Activated naive CD4-positive, alpha-beta T cell treated with anti-CD3 and anti-CD28 coated beads for 36 hours (primary cell): ENCODE data around the gene HECTD2. TPM values are rescaled to one million over a fixed set of nuclear protein-coding genes. Genes with fewer than 3 reads are reported as not detected.
"Not testable (repeated sequence)": the region's sequence is repeated elsewhere in the genome, so short reads cannot be mapped to it uniquely, and the experiment has no call there.

Experiments
- CTCF ChIA-PET: fragments of 350-600 bp; sonication (Branson Sonifier 250); formaldehyde crosslinking; loops from one replicate; lab custom pipeline; 2021; ENCODE audit warnings: antibody characterized with exemption; lab: Charles Lee
- DNase-seq: peaks from one replicate; pipeline ENCODE4 v3.0.0-alpha.2; 2020
- H3K27ac Mint-ChIP-seq: one replicate; pipeline ENCODE4 v1.8.0; 2021; ENCODE audit warnings: mild to moderate bottlenecking, mixed read lengths
- H3K27me3 Mint-ChIP-seq: one replicate; pipeline ENCODE4 v1.8.0; 2021; ENCODE audit warnings: low read depth, mixed read lengths
- H3K36me3 Mint-ChIP-seq: one replicate; pipeline ENCODE4 v1.8.0; 2021; ENCODE audit warnings: low read depth, mixed read lengths
- H3K4me1 Mint-ChIP-seq: one replicate; pipeline ENCODE4 v1.8.0; 2021; ENCODE audit warnings: low read depth, mixed read lengths
- H3K4me3 Mint-ChIP-seq: one replicate; pipeline ENCODE4 v1.8.0; 2021; ENCODE audit warnings: mild to moderate bottlenecking, moderate library complexity, mixed read lengths
- H3K9me3 Mint-ChIP-seq: one replicate; pipeline ENCODE4 v1.8.0; 2021; ENCODE audit warnings: mixed read lengths
- intact Hi-C: fragments of 100-400 bp; cut with micrococcal nuclease; formaldehyde crosslinking; loops from one replicate; pipeline ENCODE4 v1.15.1; 2023
- total RNA-seq, 2 experiments: library from RNA; stranded (reverse); gene quantifications; one replicate each; pipeline ENCODE4 v1.2.3, GENCODE V29; 2021

The HECTD2 gene, protein sequence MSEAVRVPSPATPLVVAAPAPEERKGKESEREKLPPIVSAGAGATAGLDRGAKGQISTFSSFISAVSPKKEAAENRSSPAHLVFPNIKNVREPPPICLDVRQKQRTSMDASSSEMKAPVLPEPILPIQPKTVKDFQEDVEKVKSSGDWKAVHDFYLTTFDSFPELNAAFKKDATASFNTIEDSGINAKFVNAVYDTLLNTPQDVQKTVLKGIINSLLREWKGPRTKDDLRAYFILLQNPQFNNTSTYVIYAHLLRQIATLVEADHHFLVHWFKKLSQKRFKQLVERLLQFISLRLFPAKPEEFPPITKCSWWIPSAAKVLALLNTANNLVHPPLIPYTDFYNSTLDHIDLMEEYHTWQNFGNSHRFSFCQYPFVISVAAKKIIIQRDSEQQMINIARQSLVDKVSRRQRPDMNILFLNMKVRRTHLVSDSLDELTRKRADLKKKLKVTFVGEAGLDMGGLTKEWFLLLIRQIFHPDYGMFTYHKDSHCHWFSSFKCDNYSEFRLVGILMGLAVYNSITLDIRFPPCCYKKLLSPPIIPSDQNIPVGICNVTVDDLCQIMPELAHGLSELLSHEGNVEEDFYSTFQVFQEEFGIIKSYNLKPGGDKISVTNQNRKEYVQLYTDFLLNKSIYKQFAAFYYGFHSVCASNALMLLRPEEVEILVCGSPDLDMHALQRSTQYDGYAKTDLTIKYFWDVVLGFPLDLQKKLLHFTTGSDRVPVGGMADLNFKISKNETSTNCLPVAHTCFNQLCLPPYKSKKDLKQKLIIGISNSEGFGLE
- total RNA-seq: 1 to 10 TPM; 2.3 to 3.1 TPM

DNA sequence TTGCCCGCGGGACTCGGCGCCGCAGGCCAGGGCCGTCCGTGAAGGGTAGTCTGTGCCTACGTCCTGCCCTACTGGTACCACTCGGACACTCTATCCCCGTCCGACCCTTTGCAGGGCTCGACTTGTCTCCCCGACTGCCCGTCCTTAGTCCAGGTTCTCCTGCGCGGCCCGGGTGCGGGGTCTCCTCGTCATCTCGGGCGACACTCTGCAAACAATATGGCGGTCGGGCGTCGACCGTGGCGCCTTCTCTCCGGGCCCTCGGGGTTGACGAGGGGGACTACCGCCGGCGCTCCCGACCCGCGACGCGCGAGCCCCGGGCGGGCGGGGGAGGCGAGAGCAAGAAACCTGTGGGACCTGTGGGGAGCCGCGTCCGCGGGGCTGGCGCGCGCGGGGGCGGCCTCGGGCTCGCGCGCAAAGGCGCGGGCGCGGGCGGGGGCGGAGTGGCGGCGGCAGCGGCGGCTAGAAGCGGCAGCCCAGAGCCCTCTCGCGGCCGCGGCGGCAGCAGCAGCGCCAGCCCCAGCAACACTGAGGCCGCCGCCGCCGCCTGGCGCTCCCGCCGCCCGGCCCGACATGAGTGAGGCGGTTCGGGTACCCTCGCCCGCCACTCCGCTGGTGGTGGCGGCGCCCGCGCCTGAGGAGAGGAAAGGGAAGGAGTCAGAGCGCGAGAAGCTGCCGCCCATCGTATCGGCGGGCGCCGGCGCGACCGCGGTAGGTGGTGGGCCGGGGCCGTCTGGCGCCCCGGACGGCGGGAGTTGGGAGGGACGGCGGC is at the start of gene HECTD2:
Gene HECTD2, plus strand, starts transcription at position 476 of the 769 bp plus-strand sequence. Its CDS starts 95 bp downstream, at position 571.
- H3K27me3 Mint-ChIP-seq: peaks cover 12% of the 10 kb centered on the region
- CTCF ChIA-PET: interaction anchor here (1.4 to 1.6 kb wide), 2 partner anchors 19 to 112 kb away, joined by 4 to 10 read pairs; no protein-coding TSS in a partner anchor
- no peaks in the 10 kb centered on the region for H3K9me3 Mint-ChIP-seq
- DNase-seq: peak; percentile 77
- intact Hi-C loops: loop anchor here (1.0 to 5.0 kb wide), 12 partner anchors 21 to 1182 kb away; partner anchors contain the start of genes KIF11, PCGF5 and TNKS2
- H3K36me3 Mint-ChIP-seq: peaks cover 2% of the 10 kb centered on the region
- peaks cover 15% of the 10 kb centered on the region for H3K4me1 Mint-ChIP-seq
- H3K4me3 Mint-ChIP-seq: peak within 1 kb of the TSS; percentile 83
- peak within 1 kb of the TSS; percentile 88 for H3K27ac Mint-ChIP-seq

DNA sequence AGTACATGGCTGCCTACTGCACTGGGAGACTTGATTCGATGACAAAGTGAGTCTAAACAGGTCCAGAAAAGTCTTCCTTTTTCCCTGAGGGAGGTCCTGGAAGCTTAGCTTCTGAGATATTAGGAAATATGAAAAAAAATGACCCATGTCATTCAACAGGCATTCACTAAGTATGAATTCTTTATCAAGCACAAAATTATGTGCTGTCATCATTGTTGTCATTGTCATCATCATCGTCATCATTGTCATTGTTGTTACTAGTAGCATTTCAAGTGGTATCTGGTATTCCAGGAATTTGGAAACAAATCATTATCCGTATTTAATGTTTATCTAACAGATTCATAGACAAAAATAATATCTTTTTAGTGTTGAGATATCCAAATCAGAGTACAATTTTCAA is 49.7 kb upstream of the HECTD2 start:
- CTCF ChIA-PET: no interaction called here
- Mint-ChIP-seq H3K36me3 (no peaks in the 10 kb centered on the region), H3K4me3 (no peak overlapping the region), H3K27ac (no peak overlapping the region), H3K9me3 (no peaks in the 10 kb centered on the region), H3K4me1 (no peaks in the 10 kb centered on the region), H3K27me3 (peaks cover 54% of the 10 kb centered on the region)
- intact Hi-C loops: no loop called here
- DNase-seq: no peak

DNA sequence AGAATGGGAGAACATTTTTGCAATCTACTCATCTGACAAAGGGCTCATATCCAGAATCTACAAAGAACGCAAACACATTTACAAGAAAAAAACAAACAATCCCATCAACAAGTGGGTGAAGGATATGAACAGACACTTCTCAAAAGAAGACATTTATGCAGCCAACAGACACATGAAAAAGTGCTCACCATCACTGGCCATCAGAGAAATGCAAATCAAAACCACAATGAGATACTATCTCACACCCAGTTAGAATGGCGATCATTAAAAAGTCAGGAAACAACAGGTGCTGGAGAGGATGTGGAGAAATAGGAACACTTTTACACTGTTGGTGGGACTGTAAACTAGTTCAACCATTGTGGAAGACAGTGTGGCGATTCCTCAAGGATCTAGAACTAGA is 44.6 kb upstream of the HECTD2 start:
- peaks cover 42% of the 10 kb centered on the region for H3K27me3 Mint-ChIP-seq
- H3K4me1 Mint-ChIP-seq: peaks cover 11% of the 10 kb centered on the region
- DNase-seq, H3K4me3 Mint-ChIP-seq, H3K27ac Mint-ChIP-seq, H3K9me3 Mint-ChIP-seq, CTCF ChIA-PET, H3K36me3 Mint-ChIP-seq: not testable (repeated sequence)
- intact Hi-C loops: loop anchor here (5.0 kb wide), 1 partner anchor 453 kb away; no protein-coding TSS in a partner anchor

DNA sequence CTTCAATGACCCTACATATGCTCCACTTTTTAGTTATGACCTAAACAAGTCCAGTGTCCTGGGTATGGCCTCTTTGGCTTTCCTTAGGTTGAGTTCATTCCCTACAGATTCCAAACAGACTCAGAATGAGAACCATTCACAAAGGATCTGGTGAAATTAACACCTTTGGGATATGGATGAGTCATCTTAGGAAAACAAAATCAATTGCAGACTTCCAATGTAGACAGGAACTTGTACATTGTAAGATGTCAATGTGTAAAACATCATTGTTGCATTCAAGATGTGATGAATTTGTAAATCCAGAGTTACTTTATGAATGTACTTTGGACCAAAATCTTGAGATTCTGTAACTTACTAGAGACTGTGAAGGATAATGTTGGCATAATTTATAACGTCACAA is 43.4 kb upstream of the HECTD2 start:
- peaks cover 37% of the 10 kb centered on the region for H3K27me3 Mint-ChIP-seq
- H3K9me3 Mint-ChIP-seq: no peaks in the 10 kb centered on the region

DNA sequence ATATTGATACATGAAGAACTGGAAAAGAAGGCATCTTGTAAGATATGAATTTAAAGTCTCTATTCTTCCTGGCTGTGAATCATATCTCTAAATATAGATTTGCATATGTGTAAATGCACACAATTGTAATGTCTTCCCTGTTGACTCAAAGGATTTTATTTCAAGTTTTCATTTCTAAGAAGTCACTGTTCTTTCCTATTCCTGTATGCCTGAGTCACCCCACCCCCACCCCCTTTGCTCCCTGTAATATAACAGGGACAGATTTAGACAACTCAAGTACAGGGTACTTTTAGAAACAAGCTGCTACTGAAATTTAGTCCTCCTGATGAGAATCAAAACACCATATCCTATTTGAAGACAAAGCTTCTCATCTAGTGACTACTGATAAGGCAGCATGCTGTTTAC is 43.0 kb upstream of the HECTD2 start:
- peaks cover 11% of the 10 kb centered on the region for H3K4me1 Mint-ChIP-seq
- no peak overlapping the region for H3K27ac Mint-ChIP-seq
- DNase-seq: peak; percentile 30
- no peaks in the 10 kb centered on the region for H3K36me3 Mint-ChIP-seq
- no peaks in the 10 kb centered on the region for H3K9me3 Mint-ChIP-seq
- peaks cover 34% of the 10 kb centered on the region for H3K27me3 Mint-ChIP-seq
- H3K4me3 Mint-ChIP-seq: no peak overlapping the region
- CTCF ChIA-PET: no interaction called here
- intact Hi-C loops: loop anchor here (1.0 to 5.0 kb wide), 3 partner anchors 54 to 455 kb away; no protein-coding TSS in a partner anchor

More for the DNA sequence above, 43.4 kb upstream of the HECTD2 start:
- H3K27ac Mint-ChIP-seq: peak overlapping the region; percentile 56
- intact Hi-C loops: loop anchor here (1.0 to 5.0 kb wide), 3 partner anchors 53 to 454 kb away; no protein-coding TSS in a partner anchor
- CTCF ChIA-PET: no interaction called here
- peaks cover 11% of the 10 kb centered on the region for H3K4me1 Mint-ChIP-seq
- no peak overlapping the region for H3K4me3 Mint-ChIP-seq
- DNase-seq: no peak
- H3K36me3 Mint-ChIP-seq: no peaks in the 10 kb centered on the region

DNA sequence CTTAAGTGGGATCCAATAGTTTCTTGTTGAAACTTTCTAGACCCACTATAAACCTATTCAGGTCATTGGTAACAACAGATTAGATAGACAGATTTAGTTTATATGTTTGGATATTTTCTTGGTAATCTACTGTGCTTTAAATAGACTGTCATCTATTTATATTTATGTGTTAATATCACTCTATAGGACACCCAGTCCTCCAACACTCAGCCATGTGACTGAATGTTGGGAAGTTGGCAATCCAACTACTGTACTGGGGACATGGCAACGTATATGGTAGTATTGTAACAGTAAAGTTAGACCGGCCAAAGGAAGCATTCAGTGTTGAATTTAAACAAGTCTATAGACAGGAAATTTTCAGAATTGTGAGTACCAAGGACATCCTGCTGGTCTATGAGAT is 42.6 kb upstream of the HECTD2 start:
- intact Hi-C loops: loop anchor here (1.0 to 5.0 kb wide), 3 partner anchors 54 to 455 kb away; no protein-coding TSS in a partner anchor
- Mint-ChIP-seq H3K4me3 (no peak overlapping the region), H3K27me3 (peaks cover 31% of the 10 kb centered on the region), H3K9me3 (no peaks in the 10 kb centered on the region), H3K36me3 (no peaks in the 10 kb centered on the region), H3K4me1 (peaks cover 11% of the 10 kb centered on the region), H3K27ac (peak overlapping the region; percentile 2)
- DNase-seq: no peak
- CTCF ChIA-PET: interaction anchor here (1.0 kb wide), 1 partner anchor 12 kb away, joined by 4 read pairs; no protein-coding TSS in a partner anchor

DNA sequence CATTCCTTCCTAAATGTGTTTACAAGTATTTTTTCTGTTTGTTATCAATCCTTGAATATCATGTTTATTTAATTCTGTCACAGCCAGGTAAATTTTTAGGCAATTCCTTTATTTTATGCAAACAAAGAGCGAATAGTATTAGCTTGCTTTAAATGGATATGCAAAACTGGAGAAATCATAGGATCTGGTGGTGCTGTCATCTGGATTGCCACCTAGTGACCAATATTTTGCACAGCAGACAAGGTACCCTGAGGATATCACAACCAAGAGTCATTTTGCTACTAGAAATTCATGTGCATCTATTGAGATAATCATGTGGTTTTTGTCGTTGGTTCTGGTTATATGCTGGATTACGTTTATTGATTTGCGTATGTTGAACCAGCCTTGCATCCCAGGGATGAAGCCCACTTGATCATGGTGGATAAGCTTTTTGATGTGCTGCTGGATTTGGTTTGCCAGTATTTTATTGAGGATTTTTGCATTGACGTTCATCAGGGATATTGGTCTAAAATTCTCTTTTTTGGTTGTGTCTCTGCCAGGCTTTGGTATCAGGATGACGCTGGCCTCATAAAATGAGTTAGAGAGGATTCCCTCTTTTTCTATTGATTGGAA is 40.1 kb upstream of the HECTD2 start:
- H3K27ac Mint-ChIP-seq, H3K36me3 Mint-ChIP-seq, H3K4me3 Mint-ChIP-seq: not testable (repeated sequence)
- CTCF ChIA-PET: interaction anchor here (0.9 to 1.4 kb wide), 2 partner anchors 71 to 72 kb away, joined by 3 to 5 read pairs; no protein-coding TSS in a partner anchor
- H3K9me3 Mint-ChIP-seq: peaks cover 17% of the 10 kb centered on the region
- peak; percentile 16 for DNase-seq
- intact Hi-C loops: loop anchor here (1.0 to 5.0 kb wide), 2 partner anchors 72 to 458 kb away; no protein-coding TSS in a partner anchor
- peaks cover 11% of the 10 kb centered on the region for H3K4me1 Mint-ChIP-seq
- peaks cover 14% of the 10 kb centered on the region for H3K27me3 Mint-ChIP-seq

DNA sequence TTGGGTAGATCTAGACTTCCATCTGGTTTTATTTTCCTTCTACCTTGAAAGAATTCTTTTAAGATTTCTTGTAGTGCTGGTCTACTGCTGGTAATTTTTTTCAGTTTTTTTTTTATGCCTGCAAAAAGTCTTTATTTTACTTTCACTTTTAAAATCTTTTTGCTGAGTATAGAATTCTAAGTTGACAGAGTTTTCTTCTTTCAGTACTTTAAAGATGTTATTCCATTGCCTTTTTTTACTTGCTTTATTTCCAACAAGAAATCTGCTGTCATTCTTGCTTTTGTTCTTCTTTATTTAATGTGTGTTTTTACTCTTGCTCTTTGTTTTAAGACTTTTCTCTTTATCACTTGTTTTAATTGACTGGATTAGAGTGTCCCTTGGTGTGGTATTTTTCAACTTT is 36.1 kb upstream of the HECTD2 start:
- no peak overlapping the region for H3K27ac Mint-ChIP-seq
- H3K36me3 Mint-ChIP-seq: peaks cover 5% of the 10 kb centered on the region
- H3K4me3 Mint-ChIP-seq: no peak overlapping the region
- peaks cover 12% of the 10 kb centered on the region for H3K27me3 Mint-ChIP-seq
- H3K4me1 Mint-ChIP-seq: peaks cover 11% of the 10 kb centered on the region
- DNase-seq: no peak
- CTCF ChIA-PET: interaction anchor here (1.2 kb wide), 1 partner anchor 75 kb away, joined by 4 read pairs; no protein-coding TSS in a partner anchor
- intact Hi-C loops: no loop called here
- H3K9me3 Mint-ChIP-seq: peaks cover 25% of the 10 kb centered on the region

DNA sequence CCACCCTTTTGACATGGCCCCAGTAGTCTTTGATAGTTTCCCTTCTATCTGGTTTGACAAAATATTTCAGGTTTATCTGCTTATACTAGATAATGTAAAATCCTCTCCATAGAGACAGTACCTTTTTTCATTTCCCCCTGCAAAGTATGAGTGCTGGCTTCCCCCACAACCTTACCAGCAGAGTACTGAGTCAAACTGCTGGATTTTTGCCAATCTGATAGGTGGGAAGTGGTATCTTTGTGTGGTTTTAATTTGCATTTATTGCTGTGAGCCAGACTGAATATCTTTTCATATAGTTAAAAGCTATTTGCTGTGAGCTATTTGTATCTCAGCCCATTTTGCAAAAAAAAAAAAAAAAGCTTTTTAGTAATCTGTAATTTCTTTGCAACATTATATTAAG is 32.1 kb upstream of the HECTD2 start:
- CTCF ChIA-PET: interaction anchor here (0.7 to 1.8 kb wide), 4 partner anchors 9 to 250 kb away, joined by 4 to 7 read pairs (median 4); no protein-coding TSS in a partner anchor
- intact Hi-C loops: no loop called here
- DNase-seq: peak; percentile 26
- Mint-ChIP-seq H3K4me1 (peaks cover 20% of the 10 kb centered on the region), H3K9me3 (peaks cover 23% of the 10 kb centered on the region), H3K36me3 (peaks cover 5% of the 10 kb centered on the region), H3K27me3 (peaks cover 15% of the 10 kb centered on the region), H3K4me3 (no peak overlapping the region), H3K27ac (no peak overlapping the region)

DNA sequence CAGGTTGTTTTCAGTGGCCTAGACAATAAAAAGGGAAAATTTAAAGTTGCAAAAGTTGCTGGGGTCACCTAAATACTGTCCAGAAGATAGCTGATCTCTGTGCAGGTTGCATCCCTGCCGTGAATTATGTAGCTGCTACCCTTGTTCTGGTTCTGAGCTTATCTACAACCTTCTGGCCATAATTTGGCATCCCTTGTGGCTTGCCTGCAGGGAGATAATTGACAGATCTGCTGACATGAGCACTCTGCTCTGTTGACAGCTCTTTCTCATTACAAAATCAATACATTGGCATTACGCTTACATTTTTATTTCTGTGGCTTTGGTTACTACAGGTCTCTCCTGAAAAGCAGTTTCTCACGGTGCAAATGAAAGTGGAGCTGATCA is 29.3 kb upstream of the HECTD2 start:
- Mint-ChIP-seq H3K4me1 (peaks cover 20% of the 10 kb centered on the region), H3K27me3 (peaks cover 22% of the 10 kb centered on the region), H3K9me3 (peaks cover 5% of the 10 kb centered on the region), H3K27ac (no peak overlapping the region), H3K36me3 (peaks cover 2% of the 10 kb centered on the region), H3K4me3 (no peak overlapping the region)
- DNase-seq: no peak
- CTCF ChIA-PET: interaction anchor here (1.7 kb wide), 1 partner anchor 10 kb away, joined by 4 read pairs; no protein-coding TSS in a partner anchor
- intact Hi-C loops: no loop called here

DNA sequence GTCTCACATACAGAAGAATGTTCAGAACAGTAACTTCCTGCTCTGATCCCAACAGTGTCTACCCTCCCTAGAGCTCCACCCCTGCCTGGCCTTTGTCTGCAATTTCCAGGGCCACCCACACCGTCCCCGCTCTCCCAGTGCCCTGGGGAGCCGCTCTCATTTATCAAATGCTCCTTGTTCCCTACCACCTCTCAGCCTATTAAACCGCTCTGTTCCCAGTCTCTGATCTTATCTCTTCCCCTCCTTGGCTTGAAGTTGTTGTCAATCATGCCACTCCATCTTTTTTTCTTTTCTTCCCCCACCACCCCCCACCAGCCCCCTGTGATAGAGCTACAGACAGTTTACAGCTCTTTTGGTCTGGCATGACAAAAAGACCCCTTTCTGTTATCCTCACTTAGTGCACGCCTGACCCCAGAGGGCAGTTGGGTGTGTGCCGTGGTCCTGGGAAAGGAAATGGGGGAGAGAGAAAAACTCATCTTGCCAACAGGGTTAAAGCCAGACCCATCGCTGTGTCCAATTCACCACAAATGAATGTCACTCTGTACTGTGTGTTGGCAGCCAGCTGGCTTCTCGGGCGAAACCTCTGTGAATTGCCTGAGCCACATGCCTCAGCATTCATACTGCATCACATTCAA is 28.8 kb upstream of the HECTD2 start:
- intact Hi-C loops: no loop called here

More for the DNA sequence above, 28.8 kb upstream of the HECTD2 start:
- H3K27me3 Mint-ChIP-seq: peaks cover 22% of the 10 kb centered on the region
- H3K4me1 Mint-ChIP-seq: peaks cover 20% of the 10 kb centered on the region
- H3K9me3 Mint-ChIP-seq: peaks cover 5% of the 10 kb centered on the region
- DNase-seq: no peak
- peaks cover 2% of the 10 kb centered on the region for H3K36me3 Mint-ChIP-seq
- no peak overlapping the region for H3K4me3 Mint-ChIP-seq
- H3K27ac Mint-ChIP-seq: peak overlapping the region; percentile 1
- CTCF ChIA-PET: interaction anchor here (1.3 to 1.7 kb wide), 3 partner anchors 9 to 254 kb away, joined by 4 read pairs; no protein-coding TSS in a partner anchor
